HCT116 (cell line): ENCODE data around the gene DZIP1L. TPM values are rescaled to one million over a fixed set of nuclear protein-coding genes. Genes with fewer than 3 reads are reported as not detected.
A peak's percentile ranks its signal among the peaks of the same experiment; 100 is the strongest.

Source experiments
- ATAC-seq: fragments of 200-7000 bp; cut with Tn5 transposase; 2 replicates; pipeline ENCODE4 v1.9.1; 2020; ENCODE audit warnings: mild to moderate bottlenecking, moderate library complexity
- BruUV-seq: library from RNA; stranded (reverse); fragments of 400-500 nt; replicated peaks from 2 replicates; lab custom pipeline; 2021; lab: Mats Ljungman, UMichigan
- CTCF ChIA-PET: fragments of 300-600 bp; sonication (Branson Sonifier 250); formaldehyde crosslinking; loops from one replicate; lab custom pipeline; 2021; ENCODE audit warnings: antibody characterized with exemption; lab: Charles Lee
- POLR2A ChIA-PET: fragments of 300-600, 350-600 bp; sonication (Branson Sonifier 250); formaldehyde crosslinking; loops from one replicate; lab custom pipeline; 2021; ENCODE audit warnings: antibody characterized with exemption; lab: Charles Lee
- RAD21 ChIA-PET, 2 experiments: fragments of 300-600 bp; sonication (Branson Sonifier 250); formaldehyde crosslinking; loops; one replicate each; lab custom pipeline; 2023; ENCODE audit warnings: low total read pairs in 2 of 2; ENCODE audit not compliant: uncharacterized antibody in 2 of 2, unreplicated experiment in 2 of 2, low non-redundant PET in 1 of 2; lab: Charles Lee
- DNase-seq: peaks from one replicate; pipeline ENCODE4 v3.0.0-alpha.2; 2010; ENCODE audit warnings: low read depth, low spot score
- H2AFZ ChIP-seq: fragments of 200-600 bp; shearing (Covaris generic), sonication (generic); 2 replicates; pipeline ENCODE4 v1.6.1; 2017; ENCODE audit warnings: low read depth, mixed run types, mixed read lengths, antibody characterized with exemption, low read length; ENCODE audit not compliant: poor library complexity, severe bottlenecking
- H3K27ac ChIP-seq: 2 replicates; pipeline ENCODE4 v1.5.1; 2012; ENCODE audit warnings: low read depth, low read length
- H3K27me3 ChIP-seq: fragments of 200-600 bp; sonication (generic); 2 replicates; pipeline ENCODE4 v1.6.1; 2016; ENCODE audit warnings: mixed run types, low read length, mixed read lengths; ENCODE audit not compliant: insufficient read depth
- H3K36me3 ChIP-seq, 2 experiments: fragments of 200-500 bp in 1 of 2; fragments of 200-600 bp in 1 of 2; sonication (Bioruptor generic) in 1 of 2; sonication (generic) in 1 of 2; 2 replicates each; pipeline versions ENCODE4 v1.5.1 to v1.6.1; 2014 to 2016; ENCODE audit warnings: low read length in 2 of 2, inconsistent platforms in 1 of 2, mixed read lengths in 1 of 2, mixed run types in 1 of 2; ENCODE audit not compliant: insufficient read depth in 2 of 2, control insufficient read depth in 1 of 2
- H3K4me1 ChIP-seq, 2 experiments: fragments of 200-600 bp in 1 of 2; sonication (generic) in 1 of 2; 2 replicates each; pipeline versions ENCODE4 v1.5.1 to v1.6.1; 2012 to 2017; ENCODE audit warnings: low read length in 2 of 2, inconsistent platforms in 1 of 2, mild to moderate bottlenecking in 1 of 2, mixed read lengths in 1 of 2, mixed run types in 1 of 2, moderate library complexity in 1 of 2; ENCODE audit not compliant: insufficient read depth in 2 of 2, control insufficient read depth in 1 of 2
- H3K4me2 ChIP-seq: fragments of 200-600 bp; sonication (generic); 2 replicates; pipeline ENCODE4 v1.6.1; 2017; ENCODE audit warnings: mixed run types, low read length, mixed read lengths
- H3K4me3 ChIP-seq, 2 experiments: fragments of 200-600 bp in 1 of 2; sonication (generic) in 1 of 2; replicated peaks in 1 of 2; 2 replicates each; pipeline ENCODE4 v1.5.1; 2011 to 2016; ENCODE audit warnings: low read length in 2 of 2, control low read depth in 1 of 2, low read depth in 1 of 2, mild to moderate bottlenecking in 1 of 2, mixed read lengths in 1 of 2, mixed run types in 1 of 2
- H3K79me2 ChIP-seq: fragments of 200-600 bp; sonication (generic); 2 replicates; pipeline ENCODE4 v1.6.1; 2017; ENCODE audit warnings: mild to moderate bottlenecking, mixed run types, low read length, moderate library complexity, mixed read lengths; ENCODE audit not compliant: insufficient read depth
- H3K9ac ChIP-seq: fragments of 200-600 bp; sonication (generic); 2 replicates; pipeline ENCODE4 v1.6.1; 2016; ENCODE audit warnings: low read length, mixed read lengths
- H3K9me2 ChIP-seq: fragments of 200-600 bp; sonication (generic), shearing (Covaris generic); 2 replicates; pipeline ENCODE4 v1.6.1; 2017; ENCODE audit warnings: mixed run types, mild to moderate bottlenecking, moderate library complexity; ENCODE audit not compliant: insufficient read depth
- H3K9me3 ChIP-seq, 2 experiments: fragments of 200-500 bp in 1 of 2; fragments of 200-600 bp in 1 of 2; sonication (Bioruptor generic) in 1 of 2; sonication (generic) in 1 of 2; 2 replicates each; pipeline ENCODE4 v1.6.1; 2014 to 2017; ENCODE audit warnings: low read length in 2 of 2, mixed read lengths in 2 of 2, inconsistent platforms in 1 of 2, low read depth in 1 of 2, mild to moderate bottlenecking in 1 of 2, mixed run types in 1 of 2, moderate library complexity in 1 of 2; ENCODE audit not compliant: control insufficient read depth in 1 of 2, insufficient read depth in 1 of 2
- H4K20me1 ChIP-seq: fragments of 200-600 bp; sonication (generic), shearing (Covaris generic); 2 replicates; pipeline ENCODE4 v1.6.1; 2017; ENCODE audit warnings: mixed run types, mild to moderate bottlenecking, moderate library complexity; ENCODE audit not compliant: insufficient read depth
- CBX3 ChIP-seq: IDR thresholded peaks from 2 replicates; pipeline ENCODE4 v1.6.1; 2012; ENCODE audit warnings: low read depth
- CEBPB ChIP-seq: IDR thresholded peaks from 2 replicates; pipeline ENCODE4 v1.6.1; 2012; ENCODE audit warnings: low read depth
- ELF1 ChIP-seq: IDR thresholded peaks from 2 replicates; pipeline ENCODE4 v1.6.1; 2012; ENCODE audit warnings: low read depth, borderline replicate concordance
- FOSL1 ChIP-seq: IDR thresholded peaks from 2 replicates; pipeline ENCODE4 v1.6.1; 2012; ENCODE audit warnings: low read depth
- JUND ChIP-seq: IDR thresholded peaks from 2 replicates; pipeline ENCODE4 v1.6.1; 2012
- POLR2A ChIP-seq: IDR thresholded peaks from 2 replicates; pipeline ENCODE4 v1.7.0; 2011; ENCODE audit warnings: borderline replicate concordance; ENCODE audit not compliant: insufficient read depth, insufficient read length; ENCODE audit errors: extremely low read depth
- POLR2AphosphoS5 ChIP-seq: IDR thresholded peaks from 2 replicates; pipeline ENCODE4 v1.6.1; 2011; ENCODE audit warnings: mild to moderate bottlenecking, low read depth, low read length, moderate library complexity
- SP1 ChIP-seq: IDR thresholded peaks from 2 replicates; pipeline ENCODE4 v1.6.1; 2012; ENCODE audit warnings: low read depth
- YY1 ChIP-seq: IDR thresholded peaks from 2 replicates; pipeline ENCODE4 v1.6.1; 2011; ENCODE audit warnings: low read length, low read depth, moderate library complexity, mild to moderate bottlenecking; ENCODE audit not compliant: insufficient replicate concordance; ENCODE audit errors: extremely low read depth
- ZBTB33 ChIP-seq: IDR thresholded peaks from 2 replicates; pipeline ENCODE4 v1.6.1; 2011; ENCODE audit warnings: mild to moderate bottlenecking, low read length, moderate library complexity; ENCODE audit not compliant: insufficient replicate concordance; ENCODE audit errors: extremely low read depth
- intact Hi-C: fragments of 100-400 bp; cut with micrococcal nuclease; formaldehyde crosslinking; loops from 2 replicates; pipeline ENCODE4 v1.10.0; 2022
- total RNA-seq: library from RNA; stranded (reverse); gene quantifications from one replicate; pipeline ENCODE4 v1.2.1, GENCODE V29; 2021; ENCODE audit not compliant: unreplicated experiment

Gene DZIP1L
- total RNA-seq, 1 experiment from 2014 or later, result 9.6 TPM

- RAD21 ChIA-PET, result no interaction called here
- Histone ChIP-seq H3K4me1 (peaks cover 27 to 48% of the 10 kb centered on the region in 2 experiments), H3K27ac (no peak overlapping the region), H3K27me3 (no peaks in the 10 kb centered on the region), H3K4me3 (no peak overlapping the region), H3K9me3 (no peaks in the 10 kb centered on the region), H4K20me1 (no peaks in the 10 kb centered on the region), H3K79me2 (no peaks in the 10 kb centered on the region), H3K36me3 (peaks cover 2 to 3% of the 10 kb centered on the region in 2 experiments; a peak in 1 of 4 replicates), H2AFZ (no peak overlapping the region)
- POLR2A ChIA-PET, result no interaction called here
- no TSS peak for BruUV-seq
- intact Hi-C loops, result no loop called here
- ATAC-seq, result peak; percentile 79
- TF ChIP-seq ZBTB33 (no peak), POLR2AphosphoS5 (no peak), CEBPB (peak; percentile 82), JUND (peak; percentile 58), SP1 (peak; percentile 28; the same call in 1 of the 2 replicates), CBX3 (no peak), YY1 (no peak), FOSL1 (peak; percentile 67)
- TF ChIP-seq, all 23 proteins: peak for 4
- CTCF ChIA-PET, result no interaction called here
- peak overlapping the region; percentile 50 for H3K4me2 ChIP-seq
- H3K9ac ChIP-seq, result 0 out of 2 replicates have a peak overlapping the region, but pooled peaks have one; percentile 6
- peak; percentile 27 for DNase-seq
- no peaks in the 10 kb centered on the region for H3K9me2 ChIP-seq
Measured at GRCh38 chr3:138078901-138079344, 36.5 kb downstream of the DZIP1L start.

GRCh38 chr3:138078096-138078495, 37.3 kb downstream of the DZIP1L start:
- Histone ChIP-seq H2AFZ (no peak overlapping the region), H3K9me3 (no peaks in the 10 kb centered on the region), H3K9ac (no peak overlapping the region), H3K27ac (no peak overlapping the region), H3K4me3 (no peak overlapping the region), H3K79me2 (no peaks in the 10 kb centered on the region), H3K36me3 (no peaks in the 10 kb centered on the region), H3K4me1 (peaks cover 25 to 48% of the 10 kb centered on the region in 2 experiments), H4K20me1 (no peaks in the 10 kb centered on the region), H3K27me3 (no peaks in the 10 kb centered on the region), H3K9me2 (no peaks in the 10 kb centered on the region), H3K4me2 (peak overlapping the region; percentile 50)
- no TSS peak for BruUV-seq
- ChIA-PET CTCF (no interaction called here), RAD21 (no interaction called here), POLR2A (no interaction called here)
- TF ChIP-seq JUND (peak; percentile 39; the same call in 1 of the 2 replicates), ELF1 (no peak), FOSL1 (peak; percentile 42), SP1 (peak; percentile 34; the same call in 1 of the 2 replicates), POLR2A (no peak), CEBPB (peak; percentile 44; the same call in 1 of the 2 replicates)
- ATAC-seq (peak; percentile 67), DNase-seq (peak; percentile 32)
- intact Hi-C loops, result no loop called here
